VCaP (cell line): ENCODE results near the gene MICU1.

Experiments
- H3K27ac ChIP-seq: fragments of 450-650 bp; 2 replicates; pipeline ENCODE4 v1.5.1; 2017
- CTCF ChIP-seq: fragments of 450-650 bp; conservative IDR thresholded peaks from 2 replicates; pipeline ENCODE4 v1.5.1; 2017; ENCODE audit warnings: mild to moderate bottlenecking, moderate library complexity

MICU1 gene

GRCh38 chr10:72336259-72337038, 289.4 kb downstream of the MICU1 start:
- no peak for TF ChIP-seq CTCF
- H3K27ac ChIP-seq = peak overlapping the region; percentile 15; the same call in 1 of the 2 replicates

GRCh38 chr10:72335394-72336258, 290.3 kb downstream of the MICU1 start:
- no peak for TF ChIP-seq CTCF
- H3K27ac ChIP-seq = no peak overlapping the region

- H3K27ac ChIP-seq = peak overlapping the region; percentile 96
- no peak for TF ChIP-seq CTCF
Observed at GRCh38 chr10:72334825-72335393, 291.0 kb downstream of the MICU1 start.

- peak overlapping the region; percentile 96 for H3K27ac ChIP-seq
- TF ChIP-seq CTCF = no peak
Observed at GRCh38 chr10:72334196-72334824, 291.6 kb downstream of the MICU1 start.

GRCh38 chr10:72333112-72334015, 292.5 kb downstream of the MICU1 start:
- H3K27ac ChIP-seq = peak overlapping the region; percentile 96
- no peak for TF ChIP-seq CTCF

GRCh38 chr10:72332423-72333111, 293.3 kb downstream of the MICU1 start:
- peak overlapping the region; percentile 96 for H3K27ac ChIP-seq
- no peak for TF ChIP-seq CTCF
